GM19025 (cell line): Measurements from ENCODE around the gene CAPNS1.
"Not testable (repeated sequence)": the region's sequence is repeated elsewhere in the genome, so short reads cannot be mapped to it uniquely, and the experiment has no call there.

Experiments
- ATAC-seq: cut with Tn5 transposase; IDR thresholded peaks from one replicate; pipeline ENCODE4 v1.9.1; 2021; ENCODE audit warnings: mild to moderate bottlenecking, low read depth, moderate library complexity; ENCODE audit not compliant: unreplicated experiment

The CAPNS1 gene

GRCh38 chr19:36144624-36145023 lies 4.8 kb downstream of the CAPNS1 start:
- ATAC-seq, result no peak

DNA sequence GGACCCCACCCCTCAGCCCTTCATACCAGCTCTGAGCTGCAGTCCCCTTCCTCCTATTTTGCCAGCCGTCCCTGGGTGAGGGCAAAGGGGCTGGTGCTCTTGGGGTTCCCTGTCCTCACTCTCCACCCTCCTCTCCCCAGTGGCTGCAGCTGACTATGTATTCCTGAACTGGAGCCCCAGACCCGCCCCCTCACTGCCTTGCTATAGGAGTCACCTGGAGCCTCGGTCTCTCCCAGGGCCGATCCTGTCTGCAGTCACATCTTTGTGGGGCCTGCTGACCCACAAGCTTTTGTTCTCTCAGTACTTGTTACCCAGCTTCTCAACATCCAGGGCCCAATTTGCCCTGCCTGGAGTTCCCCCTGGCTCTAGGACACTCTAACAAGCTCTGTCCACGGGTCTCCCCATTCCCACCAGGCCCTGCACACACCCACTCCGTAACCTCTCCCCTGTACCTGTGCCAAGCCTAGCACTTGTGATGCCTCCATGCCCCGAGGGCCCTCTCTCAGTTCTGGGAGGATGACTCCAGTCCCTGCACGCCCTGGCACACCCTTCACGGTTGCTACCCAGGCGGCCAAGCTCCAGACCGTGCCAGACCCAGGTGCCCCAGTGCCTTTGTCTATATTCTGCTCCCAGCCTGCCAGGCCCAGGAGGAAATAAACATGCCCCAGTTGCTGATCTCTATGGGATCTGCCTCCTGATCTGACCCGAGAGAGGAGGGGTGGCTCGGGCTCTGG lies 10.0 kb downstream of the CAPNS1 start:
- ATAC-seq, result no peak

DNA sequence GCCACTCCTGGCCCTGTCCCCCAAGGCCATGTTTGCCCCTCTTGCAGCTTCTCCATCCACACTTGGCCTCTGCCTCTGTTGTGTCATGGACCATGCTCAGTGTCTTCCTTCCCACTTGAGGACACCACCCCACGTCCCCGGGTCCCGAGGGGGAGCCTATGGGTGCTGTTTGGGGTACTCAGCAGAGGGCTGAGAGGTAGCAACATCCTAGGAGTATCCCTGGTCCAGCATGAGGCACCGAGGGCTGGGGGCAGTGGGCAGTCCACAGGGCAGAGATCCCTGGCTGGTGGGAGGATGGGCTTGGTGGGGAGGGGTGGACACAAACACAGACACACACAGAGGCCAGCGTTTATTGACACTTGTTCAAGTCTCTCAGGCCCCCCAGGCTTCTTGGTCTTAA lies 10.7 kb downstream of the CAPNS1 start:
- no peak for ATAC-seq

DNA sequence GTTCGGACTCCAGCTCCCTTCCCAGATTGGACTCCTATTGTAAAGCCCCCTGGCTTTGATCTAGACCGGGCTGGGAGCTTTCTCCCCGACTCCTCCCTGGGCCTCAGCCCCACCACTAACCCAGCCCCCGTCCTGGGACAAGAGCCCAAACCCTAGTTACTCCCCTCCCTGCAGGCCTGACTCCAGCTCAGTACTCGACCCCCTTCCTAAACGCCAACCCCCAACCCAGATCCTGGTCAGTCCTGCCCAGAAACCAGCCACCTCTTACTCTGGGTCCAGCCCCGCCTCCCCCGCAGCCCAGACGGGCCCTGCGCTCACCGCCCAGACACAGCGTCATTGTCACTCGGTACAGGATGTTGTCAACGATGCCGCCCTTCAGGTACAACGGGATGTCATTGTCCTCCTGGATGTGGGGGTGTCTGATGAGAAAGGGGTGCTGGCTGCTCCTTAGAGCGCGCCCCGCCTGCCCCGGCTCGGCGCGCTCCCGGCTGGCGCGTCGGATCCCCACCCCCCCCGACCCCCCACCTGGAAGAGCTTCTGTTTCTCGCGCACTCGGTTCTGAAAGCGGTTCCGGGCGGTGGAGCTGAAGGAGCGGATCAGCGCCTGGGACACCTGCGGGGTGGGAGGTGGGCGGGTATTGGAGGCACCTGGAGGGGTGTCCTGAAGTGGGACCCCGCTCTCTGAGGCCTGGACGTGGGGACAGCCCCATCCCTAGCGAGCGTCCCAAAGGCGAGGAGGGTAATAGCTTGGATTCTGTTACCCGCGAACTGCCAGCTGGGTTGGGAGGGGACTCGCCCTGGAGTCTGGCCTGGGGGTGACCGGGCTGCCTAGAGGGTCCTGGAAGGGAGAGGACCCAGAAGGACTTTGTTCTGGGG lies 11.5 kb downstream of the CAPNS1 start:
- no peak for ATAC-seq

DNA sequence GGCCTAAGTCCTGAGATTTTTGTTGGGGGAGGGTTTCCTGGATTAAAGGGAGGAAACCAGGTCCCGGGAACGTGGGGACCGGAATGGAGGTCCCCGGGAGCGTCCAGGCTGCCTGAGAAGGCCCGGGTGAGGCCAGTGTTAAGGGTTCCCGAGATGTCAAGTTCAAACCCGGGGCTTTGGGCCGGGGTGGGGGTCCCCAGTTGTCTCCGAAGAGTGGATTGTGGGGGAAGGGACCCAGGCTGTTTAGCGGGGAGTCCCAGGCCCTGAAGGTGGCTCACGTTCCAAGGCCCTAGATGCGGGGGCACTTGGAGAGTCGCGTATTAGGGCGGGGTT lies 12.1 kb downstream of the CAPNS1 start:
- ATAC-seq, result no peak

- no peak for ATAC-seq
Measured at GRCh38 chr19:36152352-36153091, 12.7 kb downstream of the CAPNS1 start, which contains the start of gene COX7A1. TSS of gene COX7A1 (minus strand) at chr19:36152447. CDS start at chr19:36152407, 40 bp downstream.

DNA sequence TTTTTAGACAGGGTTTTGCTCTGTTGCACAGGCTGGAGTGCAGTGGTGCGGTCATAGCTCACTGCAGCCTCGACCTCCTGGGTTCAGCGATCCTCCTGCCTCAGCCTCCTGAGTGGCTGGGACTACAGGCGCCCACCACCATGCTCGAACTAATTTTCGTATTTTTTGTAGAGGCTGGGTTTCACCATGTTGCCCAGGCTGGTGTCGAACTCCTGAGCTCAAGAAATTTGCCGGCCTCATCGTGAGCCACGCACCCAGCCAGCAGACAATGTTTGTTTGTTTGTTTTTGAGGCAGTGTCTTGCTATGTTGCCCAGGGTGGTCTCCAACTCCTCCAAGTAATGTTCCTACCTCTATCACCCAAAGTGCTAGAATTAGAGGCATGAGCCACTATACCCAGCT lies 13.3 kb downstream of the CAPNS1 start:
- ATAC-seq, result no peak

DNA sequence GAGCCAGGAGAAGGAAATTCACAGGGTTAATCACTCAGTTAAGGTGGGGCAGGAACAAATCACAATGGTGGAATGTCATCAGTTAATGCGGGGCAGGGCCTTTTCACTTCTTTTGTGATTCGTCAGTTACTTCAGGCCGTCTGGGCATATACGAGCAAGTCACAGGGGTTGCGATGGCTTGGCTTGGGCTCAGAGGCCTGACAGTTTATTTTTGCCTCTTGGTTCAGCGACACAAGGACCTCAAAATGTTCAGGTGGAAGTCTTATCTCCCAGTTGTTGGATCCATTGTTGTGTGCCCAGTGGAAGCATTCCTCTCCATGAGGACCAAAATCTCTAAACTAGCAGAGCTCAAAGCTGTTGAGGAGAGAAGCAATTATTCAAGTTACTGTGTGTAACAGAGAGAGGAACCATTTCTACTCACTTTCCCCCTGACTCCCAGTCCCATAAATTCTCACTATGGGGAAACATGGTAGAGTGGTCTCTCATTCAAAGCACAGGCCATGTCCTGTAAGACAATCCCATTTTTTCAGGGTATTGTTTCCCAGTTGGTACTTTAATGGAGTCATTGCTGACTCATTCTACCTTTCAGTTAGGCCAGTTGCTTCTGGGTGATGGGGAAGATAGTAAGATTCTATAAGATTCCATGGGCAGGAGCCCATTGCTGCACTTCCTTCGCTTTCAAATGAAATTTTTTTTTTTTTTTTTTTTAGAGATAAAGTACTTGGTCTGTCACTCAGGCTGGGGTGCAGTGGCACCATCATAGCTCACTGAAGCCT lies 21.1 kb downstream of the CAPNS1 start:
- ATAC-seq, result no peak

DNA sequence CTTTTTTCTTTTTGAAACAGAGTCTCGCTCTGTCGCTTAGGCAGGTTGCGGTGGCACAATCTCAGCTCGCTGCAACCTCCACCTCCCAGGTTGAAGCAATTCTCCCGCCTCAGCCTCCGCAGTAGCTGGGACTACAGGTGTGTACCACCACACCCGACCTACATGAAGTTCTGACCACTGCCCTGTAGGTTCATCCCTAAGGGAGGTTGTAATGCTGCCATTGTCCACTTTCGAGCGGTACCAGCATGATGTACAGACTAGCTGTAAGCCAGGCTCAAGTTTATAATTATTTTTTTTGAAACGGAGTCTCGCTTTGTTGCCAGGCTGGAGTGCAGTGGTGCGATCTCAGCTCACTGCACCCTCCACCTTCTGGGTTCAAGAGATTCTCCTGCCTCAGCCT lies 23.9 kb downstream of the CAPNS1 start:
- ATAC-seq, result no peak

- ATAC-seq, result no peak
Measured at GRCh38 chr19:36169084-36169760, 29.4 kb downstream of the CAPNS1 start.

GRCh38 chr19:36172852-36173251 lies 33.0 kb downstream of the CAPNS1 start:
- no peak for ATAC-seq

DNA sequence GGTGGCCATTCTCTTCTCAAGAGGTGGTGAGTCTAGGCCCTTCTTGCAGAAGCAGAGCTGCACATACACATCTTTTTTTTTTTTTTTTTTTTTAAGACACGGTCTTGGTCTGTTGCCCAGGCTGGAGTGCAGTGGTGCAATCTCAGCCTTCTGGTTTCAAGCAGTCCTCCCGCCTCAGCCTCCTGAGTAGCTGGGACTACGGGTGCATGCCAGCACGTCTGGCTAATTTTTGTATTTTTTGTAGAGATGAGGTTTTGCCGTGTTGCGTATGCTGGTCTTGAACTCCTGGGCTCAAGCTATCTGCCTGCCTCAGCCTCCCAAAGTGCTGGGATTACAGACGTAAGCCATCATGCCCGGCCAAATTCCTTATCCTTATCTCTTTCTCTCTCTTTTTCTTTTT lies 34.0 kb downstream of the CAPNS1 start:
- ATAC-seq, result not testable (repeated sequence)

- not testable (repeated sequence) for ATAC-seq
Measured at GRCh38 chr19:36179077-36179476, 39.2 kb downstream of the CAPNS1 start.

DNA sequence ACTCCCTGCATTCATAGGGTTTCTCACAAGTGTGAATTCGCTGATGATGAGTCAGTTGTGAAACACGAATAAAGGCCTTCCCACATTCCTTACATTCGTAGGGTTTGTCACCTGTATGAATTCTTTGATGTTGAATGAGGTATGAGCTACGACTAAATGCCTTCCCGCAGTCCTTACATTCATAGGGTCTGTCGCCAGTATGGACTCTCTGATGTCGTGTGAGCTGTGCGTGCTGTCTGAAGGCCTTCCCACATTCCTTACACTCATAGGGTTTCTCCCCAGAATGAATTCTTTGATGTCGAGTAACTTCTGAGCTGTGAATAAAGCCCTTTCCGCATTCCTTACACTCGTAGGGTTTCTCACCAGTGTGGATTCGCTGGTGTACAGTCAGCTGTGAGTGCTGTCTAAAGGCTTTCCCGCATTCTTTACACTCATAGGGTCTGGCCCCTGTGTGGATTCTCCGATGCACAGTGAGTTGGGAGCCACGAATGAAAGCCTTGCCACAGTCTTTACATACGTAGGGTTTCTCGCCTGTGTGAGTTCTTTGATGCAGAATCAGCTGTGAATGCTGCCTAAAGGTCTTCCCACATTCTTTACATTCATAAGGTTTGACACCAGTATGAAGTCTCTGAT lies 42.9 kb downstream of the CAPNS1 start:
- ATAC-seq, result no peak

GRCh38 chr19:36183245-36183628 lies 43.4 kb downstream of the CAPNS1 start:
- no peak for ATAC-seq

DNA sequence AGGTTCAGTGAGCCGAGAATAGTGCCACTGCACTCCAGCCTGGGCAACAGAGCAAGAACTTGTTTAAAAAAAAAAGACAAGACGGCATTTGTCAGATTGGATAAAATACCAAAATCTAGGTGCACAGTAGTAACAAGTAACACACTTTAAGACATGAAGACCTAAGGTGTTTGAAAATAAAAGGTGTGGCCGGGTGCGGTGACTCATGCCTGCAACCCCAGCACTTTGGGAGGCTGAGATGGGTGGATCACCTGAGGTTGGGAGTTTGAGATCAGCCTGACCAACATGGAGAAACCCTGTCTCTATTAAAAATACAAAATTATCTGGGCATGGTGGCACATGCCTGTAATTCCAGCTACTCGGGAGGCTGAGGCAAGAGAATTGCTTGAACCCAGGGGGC lies 46.9 kb downstream of the CAPNS1 start:
- ATAC-seq, result not testable (repeated sequence)

DNA sequence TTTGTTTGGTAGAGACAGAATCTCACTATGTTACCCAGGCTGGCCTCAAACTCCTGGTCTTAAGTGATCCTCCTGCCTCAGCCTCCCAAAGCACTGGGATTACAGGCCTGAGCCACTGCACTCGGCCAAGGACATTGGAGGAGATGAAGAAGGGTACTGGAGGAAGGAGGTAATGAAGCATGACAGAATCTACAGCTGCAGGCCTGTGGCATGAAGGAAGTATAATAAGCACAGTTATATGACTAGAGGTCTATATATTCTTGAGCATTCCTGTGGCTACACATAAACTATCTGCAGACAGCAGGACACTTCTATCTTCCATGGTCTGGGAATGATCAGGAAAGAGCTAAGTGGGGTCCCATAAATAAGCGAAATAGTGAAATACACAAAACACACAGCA lies 56.4 kb downstream of the CAPNS1 start:
- ATAC-seq, result no peak

- no peak for ATAC-seq
Measured at GRCh38 chr19:36198119-36198518, 58.3 kb downstream of the CAPNS1 start.
